Liver (tissue), 9 donors: Measurements from ENCODE around the gene EN2. TPM values are rescaled to one million over a fixed set of nuclear protein-coding genes. Genes with fewer than 3 reads are reported as not detected.

Experiments
- DNase-seq: peaks from one replicate; pipeline ENCODE4 v3.0.0-alpha.2; 2017; ENCODE audit warnings: low spot score
- H3K27ac ChIP-seq, 2 donors: one replicate each; pipeline ENCODE4 v1.7.0; 2013; ENCODE audit warnings: inconsistent platforms in 2 of 2, low read length in 2 of 2, control low read depth in 1 of 2, low read depth in 1 of 2, mild to moderate bottlenecking in 1 of 2
- H3K27me3 ChIP-seq, 4 donors: one replicate each; pipeline versions ENCODE4 v1.6.1 to v1.7.0; 2013; ENCODE audit warnings: low read length in 3 of 4, inconsistent platforms in 1 of 4, mild to moderate bottlenecking in 1 of 4, moderate library complexity in 1 of 4; ENCODE audit not compliant: control insufficient read depth in 4 of 4, insufficient read depth in 4 of 4
- H3K36me3 ChIP-seq, 4 donors: one replicate each; pipeline versions ENCODE4 v1.6.1 to v1.7.0; 2013; ENCODE audit warnings: low read length in 3 of 4, mild to moderate bottlenecking in 3 of 4, low read depth in 1 of 4, moderate library complexity in 1 of 4; ENCODE audit not compliant: control insufficient read depth in 4 of 4, insufficient read depth in 3 of 4
- H3K4me1 ChIP-seq, 4 donors: one replicate each; pipeline versions ENCODE4 v1.6.1 to v1.7.0; 2013; ENCODE audit warnings: low read length in 3 of 4, mild to moderate bottlenecking in 3 of 4, moderate library complexity in 1 of 4; ENCODE audit not compliant: control insufficient read depth in 4 of 4, insufficient read depth in 4 of 4
- H3K4me3 ChIP-seq, 3 donors: one replicate each; pipeline versions ENCODE4 v1.6.1 to v1.7.0; 2013; ENCODE audit warnings: low read length in 3 of 3, control low read depth in 1 of 3, low read depth in 1 of 3, mild to moderate bottlenecking in 1 of 3
- H3K9ac ChIP-seq, 2 donors: one replicate each; pipeline ENCODE4 v1.7.0; 2013; ENCODE audit warnings: low read length in 2 of 2, mild to moderate bottlenecking in 2 of 2, moderate library complexity in 2 of 2, control low read depth in 1 of 2, low read depth in 1 of 2
- H3K9me3 ChIP-seq, 4 donors: one replicate each; pipeline versions ENCODE4 v1.6.1 to v1.7.0; 2013; ENCODE audit warnings: low read length in 3 of 4; ENCODE audit not compliant: control insufficient read depth in 4 of 4
- CTCF ChIP-seq: fragments of 150-350 bp; IDR thresholded peaks from 2 replicates; pipeline ENCODE4 v1.5.1; 2017; ENCODE audit warnings: improper control_type of control experiment, low read depth, low read length; ENCODE audit not compliant: missing input control
- EGR1 ChIP-seq, 2 donors: IDR thresholded peaks; 2 replicates each; pipeline ENCODE4 v1.6.1; 2016 to 2018; ENCODE audit warnings: antibody characterized with exemption in 2 of 2, low read depth in 2 of 2
- FOXA1 ChIP-seq: IDR thresholded peaks from 2 replicates; pipeline ENCODE4 v1.6.1; 2016; ENCODE audit warnings: antibody characterized with exemption
- FOXA2 ChIP-seq: IDR thresholded peaks from 2 replicates; pipeline ENCODE4 v1.6.1; 2016; ENCODE audit warnings: antibody characterized with exemption
- GABPA ChIP-seq, 2 donors: IDR thresholded peaks in 1 of 2; conservative IDR thresholded peaks in 1 of 2; 2 replicates each; pipeline ENCODE4 v1.6.1; 2016; ENCODE audit warnings: antibody characterized with exemption in 2 of 2, mild to moderate bottlenecking in 1 of 2, moderate library complexity in 1 of 2
- HNF4A ChIP-seq, 2 donors: conservative IDR thresholded peaks; 2 replicates each; pipeline ENCODE4 v1.6.1; 2016; ENCODE audit warnings: antibody characterized with exemption in 2 of 2, mild to moderate bottlenecking in 2 of 2
- HNF4G ChIP-seq: IDR thresholded peaks from 2 replicates; pipeline ENCODE4 v1.6.1; 2016; ENCODE audit warnings: antibody characterized with exemption
- JUND ChIP-seq, 2 donors: IDR thresholded peaks; 2 replicates each; pipeline ENCODE4 v1.6.1; 2016; ENCODE audit warnings: antibody characterized with exemption in 2 of 2
- NR2F2 ChIP-seq: IDR thresholded peaks from 2 replicates; pipeline ENCODE4 v1.6.1; 2016; ENCODE audit warnings: antibody characterized with exemption
- RAD21 ChIP-seq, 2 donors: IDR thresholded peaks; 2 replicates each; pipeline ENCODE4 v1.6.1; 2016; ENCODE audit warnings: antibody characterized with exemption in 2 of 2, mild to moderate bottlenecking in 2 of 2
- RXRA ChIP-seq, 2 donors: IDR thresholded peaks; 2 replicates each; pipeline ENCODE4 v1.6.1; 2017 to 2018; ENCODE audit warnings: antibody characterized with exemption in 2 of 2, mild to moderate bottlenecking in 1 of 2
- SP1 ChIP-seq: IDR thresholded peaks from 2 replicates; pipeline ENCODE4 v1.6.1; 2018; ENCODE audit warnings: antibody characterized with exemption, mild to moderate bottlenecking
- TAF1 ChIP-seq: conservative IDR thresholded peaks from 2 replicates; pipeline ENCODE4 v1.6.1; 2016; ENCODE audit warnings: antibody characterized with exemption, mild to moderate bottlenecking
- YY1 ChIP-seq: IDR thresholded peaks from 2 replicates; pipeline ENCODE4 v1.6.1; 2016; ENCODE audit warnings: antibody characterized with exemption, mild to moderate bottlenecking
- ZBTB33 ChIP-seq: IDR thresholded peaks from 2 replicates; pipeline ENCODE4 v1.6.1; 2016; ENCODE audit warnings: antibody characterized with exemption
- WGBS: extraction: QIAGEN DNeasy Blood & Tissue Kit; methylation state at CpG from one replicate; pipeline ENCODE4 v1.1.7; 2013; 5-methylcytosine and 5-hydroxymethylcytosine counted together
- polyA plus RNA-seq, 2 donors: library from polyadenylated mRNA; stranded (reverse) in 1 of 2; unstranded in 1 of 2; fragments of 200-250 nt in 1 of 2; fragments of >200 nt in 1 of 2; fragmentation: Nextera tagmentation in 1 of 2; extraction: Ambion mirVana in 1 of 2; gene quantifications; one replicate each; pipeline versions ENCODE4 v1.2.1 to v1.2.3, GENCODE V29; 2013 to 2015
- total RNA-seq, 2 donors: library from RNA; depleted of rRNA; stranded (reverse); fragments of >200 nt; gene quantifications; one replicate each; pipeline ENCODE4 v1.2.3, GENCODE V29; 2014
- TF ChIP-seq, protein P1 (sequence below): IDR thresholded peaks from 2 replicates; pipeline ENCODE4 v1.6.1; 2016; ENCODE audit warnings: antibody characterized with exemption
- TF ChIP-seq, protein P2 (sequence below): IDR thresholded peaks from 2 replicates; pipeline ENCODE4 v1.6.1; 2016; ENCODE audit warnings: antibody characterized with exemption, mild to moderate bottlenecking
- TF ChIP-seq, protein P3 (sequence below): IDR thresholded peaks from 2 replicates; pipeline ENCODE4 v1.6.1; 2016; ENCODE audit warnings: antibody characterized with exemption
- donor health status: healthy.
- donor health status: healthy.
- donor health status: healthy.
- donor health status: healthy.
- donor health status: healthy.

The EN2 gene
- total and polyA plus RNA-seq, 4 donors = under 0.01 TPM; not detected in 3

DNA sequence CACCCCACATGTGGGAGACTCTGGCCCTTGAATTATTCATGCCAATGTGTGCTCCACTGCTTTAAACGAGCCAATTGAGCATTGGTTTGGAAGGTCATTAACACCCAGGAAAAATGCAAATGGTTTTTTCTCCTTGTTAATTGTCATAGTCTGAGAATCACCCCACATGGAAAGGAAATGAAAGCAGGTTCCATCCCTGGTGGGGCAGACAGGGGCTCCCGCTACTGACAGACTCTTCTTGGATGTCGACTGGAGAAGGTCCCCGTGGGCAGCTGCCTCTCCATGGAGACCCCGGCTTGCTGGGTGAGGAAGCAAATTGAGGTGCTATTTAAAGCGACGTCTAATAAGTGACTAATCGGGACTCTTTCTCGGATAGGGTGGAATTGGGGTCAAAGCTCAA lies 32.0 kb upstream of the EN2 start:
- WGBS = 65% methylated on average over 9 of the region's 9 CpGs
- TF ChIP-seq EGR1 (IDR thresholded peaks at IDR 0.05; ENCODE audit: low read depth in 2 of 2) (no peak), GABPA (IDR thresholded peaks at IDR 0.05 in 1 of 2, conservative IDR thresholded peaks at IDR 0.05 in 1 of 2) (no peak)

DNA sequence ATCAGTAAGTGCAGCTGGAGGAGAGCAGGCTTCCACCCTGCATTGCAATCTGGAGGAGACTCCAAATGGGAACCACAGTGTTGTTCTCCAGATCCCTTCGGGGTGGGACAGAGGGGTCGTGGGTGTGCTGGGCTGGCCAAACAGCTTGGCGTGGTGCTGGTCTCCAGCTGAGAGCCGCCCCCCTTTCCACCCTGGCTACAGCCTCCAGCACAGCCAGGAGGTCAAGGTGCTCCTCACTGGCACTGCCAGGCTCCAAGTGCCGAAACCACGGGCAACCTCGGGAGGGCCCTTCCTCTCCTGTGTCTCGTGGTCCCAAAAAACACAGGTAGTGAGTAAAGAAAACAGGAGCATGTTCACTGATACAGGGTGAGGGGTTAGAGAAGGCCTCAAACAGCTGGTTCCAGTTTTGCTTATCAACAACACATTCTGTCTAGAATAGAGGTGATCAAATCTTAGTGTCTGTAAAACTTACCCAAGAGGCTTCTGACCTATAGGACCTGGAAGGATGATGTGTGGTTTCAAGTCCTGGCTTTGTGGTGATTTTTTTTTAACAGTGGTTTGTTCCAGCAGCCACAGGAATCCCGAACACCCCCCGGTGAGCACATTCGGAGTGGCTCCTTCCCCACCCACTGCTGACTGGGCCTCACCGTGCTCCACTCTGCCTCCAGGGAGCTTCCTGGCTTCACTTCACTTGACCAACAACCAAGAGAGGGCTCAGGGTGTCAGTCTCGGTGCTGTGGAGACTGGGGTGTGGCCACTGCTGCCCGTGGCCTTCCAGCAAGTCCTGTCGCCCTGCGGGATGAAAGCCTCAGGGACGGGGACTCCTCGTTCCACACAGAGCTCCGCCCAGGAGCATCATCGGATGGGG lies 31.2 kb upstream of the EN2 start:
- Histone ChIP-seq H3K27ac (no peak overlapping the region), H3K9ac (no peak overlapping the region), H3K36me3 (no peaks in the 10 kb centered on the region), H3K4me1 (no peaks in the 10 kb centered on the region), H3K4me3 (no peak overlapping the region), H3K27me3 (peaks cover 0 to 4% (median 0%) of the 10 kb centered on the region in 4 donors), H3K9me3 (no peaks in the 10 kb centered on the region)
- WGBS = 74% methylated on average over 20 of the region's 20 CpGs
- no peak for DNase-seq
- TF ChIP-seq HNF4G = no peak
- no peak for TF ChIP-seq EGR1 (IDR thresholded peaks at IDR 0.05; ENCODE audit: low read depth in 2 of 2)
- no peak for TF ChIP-seq FOXA1
- TF ChIP-seq FOXA2 = no peak
- TF ChIP-seq, protein P1, sequence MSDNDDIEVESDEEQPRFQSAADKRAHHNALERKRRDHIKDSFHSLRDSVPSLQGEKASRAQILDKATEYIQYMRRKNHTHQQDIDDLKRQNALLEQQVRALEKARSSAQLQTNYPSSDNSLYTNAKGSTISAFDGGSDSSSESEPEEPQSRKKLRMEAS = no peak
- TF ChIP-seq TAF1 = no peak
- TF ChIP-seq GABPA (IDR thresholded peaks at IDR 0.05 in 1 of 2, conservative IDR thresholded peaks at IDR 0.05 in 1 of 2) = no peak
- TF ChIP-seq, protein P2, sequence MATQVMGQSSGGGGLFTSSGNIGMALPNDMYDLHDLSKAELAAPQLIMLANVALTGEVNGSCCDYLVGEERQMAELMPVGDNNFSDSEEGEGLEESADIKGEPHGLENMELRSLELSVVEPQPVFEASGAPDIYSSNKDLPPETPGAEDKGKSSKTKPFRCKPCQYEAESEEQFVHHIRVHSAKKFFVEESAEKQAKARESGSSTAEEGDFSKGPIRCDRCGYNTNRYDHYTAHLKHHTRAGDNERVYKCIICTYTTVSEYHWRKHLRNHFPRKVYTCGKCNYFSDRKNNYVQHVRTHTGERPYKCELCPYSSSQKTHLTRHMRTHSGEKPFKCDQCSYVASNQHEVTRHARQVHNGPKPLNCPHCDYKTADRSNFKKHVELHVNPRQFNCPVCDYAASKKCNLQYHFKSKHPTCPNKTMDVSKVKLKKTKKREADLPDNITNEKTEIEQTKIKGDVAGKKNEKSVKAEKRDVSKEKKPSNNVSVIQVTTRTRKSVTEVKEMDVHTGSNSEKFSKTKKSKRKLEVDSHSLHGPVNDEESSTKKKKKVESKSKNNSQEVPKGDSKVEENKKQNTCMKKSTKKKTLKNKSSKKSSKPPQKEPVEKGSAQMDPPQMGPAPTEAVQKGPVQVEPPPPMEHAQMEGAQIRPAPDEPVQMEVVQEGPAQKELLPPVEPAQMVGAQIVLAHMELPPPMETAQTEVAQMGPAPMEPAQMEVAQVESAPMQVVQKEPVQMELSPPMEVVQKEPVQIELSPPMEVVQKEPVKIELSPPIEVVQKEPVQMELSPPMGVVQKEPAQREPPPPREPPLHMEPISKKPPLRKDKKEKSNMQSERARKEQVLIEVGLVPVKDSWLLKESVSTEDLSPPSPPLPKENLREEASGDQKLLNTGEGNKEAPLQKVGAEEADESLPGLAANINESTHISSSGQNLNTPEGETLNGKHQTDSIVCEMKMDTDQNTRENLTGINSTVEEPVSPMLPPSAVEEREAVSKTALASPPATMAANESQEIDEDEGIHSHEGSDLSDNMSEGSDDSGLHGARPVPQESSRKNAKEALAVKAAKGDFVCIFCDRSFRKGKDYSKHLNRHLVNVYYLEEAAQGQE = no peak
- no peak for TF ChIP-seq ZBTB33
- TF ChIP-seq, protein P3, sequence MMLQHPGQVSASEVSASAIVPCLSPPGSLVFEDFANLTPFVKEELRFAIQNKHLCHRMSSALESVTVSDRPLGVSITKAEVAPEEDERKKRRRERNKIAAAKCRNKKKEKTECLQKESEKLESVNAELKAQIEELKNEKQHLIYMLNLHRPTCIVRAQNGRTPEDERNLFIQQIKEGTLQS = no peak
- TF ChIP-seq HNF4A (conservative IDR thresholded peaks at IDR 0.05) = no peak
- TF ChIP-seq RXRA (IDR thresholded peaks at IDR 0.05) = no peak
- no peak for TF ChIP-seq YY1
- no peak for TF ChIP-seq NR2F2
- TF ChIP-seq JUND (IDR thresholded peaks at IDR 0.05) = no peak
- TF ChIP-seq RAD21 (IDR thresholded peaks at IDR 0.05) = no peak
- no peak for TF ChIP-seq CTCF
- no peak for TF ChIP-seq SP1

More for the DNA sequence above, 32.0 kb upstream of the EN2 start:
- no peak overlapping the region for H3K9ac ChIP-seq
- H3K27me3 ChIP-seq = peaks cover 0 to 4% (median 0%) of the 10 kb centered on the region in 4 donors
- no peak for DNase-seq
- H3K27ac ChIP-seq = no peak overlapping the region
- H3K4me1 ChIP-seq = no peaks in the 10 kb centered on the region
- H3K36me3 ChIP-seq = no peaks in the 10 kb centered on the region
- H3K4me3 ChIP-seq = no peak overlapping the region
- H3K9me3 ChIP-seq = no peaks in the 10 kb centered on the region
